Stimulated activated naive CD8-positive, alpha-beta T cell treated with anti-CD3 and anti-CD28 coated beads, Interleukin-15, Interleukin-2, amounts not matched to agents 100 U/mL and 50 U/mL, for 24 hours (primary cell): Measurements from ENCODE around the gene TMEM109.

Experiments used
- ATAC-seq: fragments of 150-1000 bp; cut with Tn5 transposase; one replicate; pipeline ENCODE4 v1.10.0; 2021
- DNase-seq: peaks from one replicate; pipeline ENCODE4 v3.0.0; 2021

TMEM109 gene, protein sequence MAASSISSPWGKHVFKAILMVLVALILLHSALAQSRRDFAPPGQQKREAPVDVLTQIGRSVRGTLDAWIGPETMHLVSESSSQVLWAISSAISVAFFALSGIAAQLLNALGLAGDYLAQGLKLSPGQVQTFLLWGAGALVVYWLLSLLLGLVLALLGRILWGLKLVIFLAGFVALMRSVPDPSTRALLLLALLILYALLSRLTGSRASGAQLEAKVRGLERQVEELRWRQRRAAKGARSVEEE

DNA sequence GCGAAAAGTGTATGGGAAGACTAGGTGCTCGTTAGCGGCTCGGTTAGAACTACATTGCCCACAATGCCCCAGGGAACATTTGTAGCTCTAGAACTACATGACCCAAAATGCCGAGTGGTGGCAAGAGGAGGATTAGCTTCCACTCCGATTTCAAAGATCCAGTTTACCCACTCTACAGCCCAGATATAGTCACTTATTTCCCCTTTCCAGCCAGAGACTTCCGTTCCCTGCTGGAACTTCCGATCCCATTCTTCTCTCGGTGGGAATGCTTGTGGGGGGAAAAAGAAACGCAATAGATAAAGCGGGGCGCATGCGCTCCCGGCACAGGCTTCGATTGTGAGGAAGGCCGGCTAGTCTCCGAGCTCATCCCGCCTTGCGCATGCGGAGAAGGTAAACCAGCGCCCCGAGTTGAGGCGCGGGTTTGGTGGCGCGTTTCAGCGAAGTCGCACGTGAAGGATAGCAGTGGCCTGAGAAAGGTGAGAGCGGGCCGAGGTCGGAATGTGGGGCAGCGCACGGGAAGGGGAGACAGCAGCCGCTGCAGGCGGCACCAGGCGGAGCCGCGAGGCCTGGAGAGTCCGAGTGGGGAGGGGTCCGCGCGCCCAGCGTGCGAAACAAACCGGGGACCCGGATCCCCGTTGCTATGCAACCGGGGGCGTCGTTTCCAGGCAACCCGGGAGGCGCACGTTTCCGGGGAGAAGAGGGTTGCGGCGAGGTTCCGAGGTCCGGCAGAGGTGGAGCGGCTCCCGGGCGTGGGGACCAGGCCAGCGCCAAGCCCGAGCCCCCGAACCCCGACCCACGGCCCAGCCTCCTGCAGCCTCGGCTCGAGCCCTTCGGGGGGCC lies at the start of gene TMEM109:
TSS of gene TMEM109 (plus strand) at position 366 of the 840 bp plus-strand sequence. CDS start 5,536 bp downstream, outside the sequence.
- DNase-seq (peak; percentile 90), ATAC-seq (peak; percentile 72)

DNA sequence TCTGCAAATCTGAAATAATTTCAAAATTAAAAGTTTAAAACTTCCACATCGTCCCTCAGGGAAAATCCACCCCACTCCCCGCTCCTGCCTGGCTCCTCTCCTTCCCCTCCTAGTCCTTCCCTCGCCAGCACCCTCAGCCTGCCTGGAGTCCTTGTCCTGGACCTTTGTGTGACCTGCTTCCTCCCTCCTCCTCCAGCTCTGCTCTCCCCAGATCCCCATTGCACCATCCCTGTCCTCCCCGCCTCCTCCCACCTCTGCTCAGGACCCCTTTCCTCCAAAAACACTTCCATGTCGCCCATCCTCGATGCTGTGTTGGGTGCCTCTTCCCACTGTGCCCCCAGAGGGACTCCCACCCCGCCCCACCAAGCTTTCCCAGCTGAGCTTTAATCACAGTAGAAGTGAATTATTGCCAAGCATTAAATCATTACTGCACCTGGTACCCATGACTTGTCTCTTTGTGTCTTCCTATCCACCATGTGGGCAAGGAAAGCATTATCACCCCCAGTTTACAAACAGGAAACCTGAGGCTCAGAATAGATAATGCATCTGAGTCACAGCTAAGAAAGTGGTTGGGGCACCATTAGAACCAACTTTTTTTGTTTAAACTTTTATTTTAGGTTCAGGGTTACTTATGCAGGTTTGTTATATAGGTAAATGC lies 49.0 kb upstream of the TMEM109 start:
- ATAC-seq (no peak), DNase-seq (no peak)

DNA sequence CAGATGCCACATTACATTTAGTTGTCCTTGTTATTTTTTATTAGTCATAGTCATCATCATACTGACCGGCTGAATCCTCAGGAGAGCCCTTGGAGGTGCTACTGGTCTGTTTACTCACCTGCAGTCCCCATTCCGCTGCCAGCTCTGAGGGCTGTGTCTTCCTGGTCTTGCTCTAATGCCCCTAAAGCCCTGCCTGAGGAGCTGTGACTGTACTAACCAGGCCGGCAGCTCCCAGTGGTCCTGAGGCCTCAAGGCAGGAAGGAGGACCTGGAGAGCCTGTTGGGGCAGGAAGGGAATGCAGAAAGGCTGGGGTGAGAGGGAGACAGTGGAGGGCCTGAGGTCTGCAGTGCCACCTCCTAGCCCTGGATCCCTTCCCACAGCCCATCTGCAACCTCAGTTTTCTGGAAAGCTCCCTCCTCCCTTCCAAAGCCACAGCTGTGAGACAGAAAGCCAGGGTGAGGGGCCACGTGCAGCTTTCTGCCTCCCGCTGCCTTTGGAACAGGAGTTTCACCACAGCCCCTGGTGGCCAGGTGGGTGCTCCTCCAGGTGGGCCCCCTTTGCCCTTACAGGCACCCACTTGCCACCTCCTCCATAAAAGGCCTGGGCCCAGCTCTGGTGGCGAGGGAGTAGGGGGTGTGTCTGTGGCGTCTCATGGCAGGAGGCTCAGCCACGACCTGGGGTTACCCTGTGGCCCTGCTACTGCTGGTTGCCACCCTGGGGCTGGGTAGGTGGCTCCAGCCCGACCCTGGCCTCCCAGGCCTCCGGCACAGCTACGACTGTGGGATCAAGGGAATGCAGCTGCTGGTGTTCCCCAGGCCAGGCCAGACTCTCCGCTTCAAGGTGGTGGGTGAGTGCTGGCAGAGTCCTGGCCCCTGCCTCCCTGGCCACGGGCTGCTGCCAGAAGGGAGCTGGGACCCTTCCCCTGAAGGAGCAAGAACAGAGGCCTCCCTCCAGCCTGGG lies 46.8 kb upstream of the TMEM109 start, which contains the start of gene ZP1:
TSS of gene ZP1 (plus strand) at position 632 of the 960 bp plus-strand sequence. CDS start at position 652, 20 bp downstream.
- ATAC-seq (no peak), DNase-seq (no peak)

DNA sequence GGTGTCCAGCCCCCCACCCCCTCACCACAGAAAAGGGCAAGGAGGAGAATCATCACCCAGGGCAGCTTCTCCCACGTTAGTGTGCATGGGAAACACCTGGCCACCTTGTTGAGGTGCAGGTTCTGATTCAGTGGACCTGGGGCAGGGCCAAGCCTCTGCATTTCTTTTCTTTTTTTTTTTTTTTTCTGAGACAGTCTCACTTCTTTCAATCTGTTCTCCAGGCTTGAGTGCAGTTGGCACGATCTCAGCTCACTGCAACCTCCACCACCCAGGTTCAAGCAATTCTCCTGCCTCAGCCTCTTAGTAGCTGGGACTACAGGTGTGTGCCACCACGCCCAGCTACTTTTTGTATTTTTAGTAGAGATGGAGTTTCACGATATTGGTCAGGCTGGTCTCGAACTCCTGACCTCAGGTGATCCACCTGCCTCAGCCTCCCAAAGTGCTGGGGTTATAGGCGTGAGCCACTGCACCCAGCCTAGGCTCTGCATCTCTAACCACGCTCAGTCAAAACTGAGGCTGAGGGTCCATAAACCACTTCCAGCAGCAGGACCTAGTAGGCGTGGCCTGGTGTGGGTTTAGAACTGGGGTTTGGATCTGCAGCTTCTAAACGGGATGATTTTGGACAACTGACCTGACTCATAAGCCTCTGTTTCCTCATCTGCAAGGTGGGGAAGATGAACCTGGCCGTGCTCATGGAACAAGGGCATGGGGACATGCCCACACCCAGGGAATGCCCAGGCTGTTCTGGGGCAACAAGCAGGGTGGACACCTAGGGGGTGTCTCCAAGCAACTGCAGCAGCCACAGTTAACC lies 45.9 kb upstream of the TMEM109 start:
- DNase-seq = no peak
- ATAC-seq = no peak

DNA sequence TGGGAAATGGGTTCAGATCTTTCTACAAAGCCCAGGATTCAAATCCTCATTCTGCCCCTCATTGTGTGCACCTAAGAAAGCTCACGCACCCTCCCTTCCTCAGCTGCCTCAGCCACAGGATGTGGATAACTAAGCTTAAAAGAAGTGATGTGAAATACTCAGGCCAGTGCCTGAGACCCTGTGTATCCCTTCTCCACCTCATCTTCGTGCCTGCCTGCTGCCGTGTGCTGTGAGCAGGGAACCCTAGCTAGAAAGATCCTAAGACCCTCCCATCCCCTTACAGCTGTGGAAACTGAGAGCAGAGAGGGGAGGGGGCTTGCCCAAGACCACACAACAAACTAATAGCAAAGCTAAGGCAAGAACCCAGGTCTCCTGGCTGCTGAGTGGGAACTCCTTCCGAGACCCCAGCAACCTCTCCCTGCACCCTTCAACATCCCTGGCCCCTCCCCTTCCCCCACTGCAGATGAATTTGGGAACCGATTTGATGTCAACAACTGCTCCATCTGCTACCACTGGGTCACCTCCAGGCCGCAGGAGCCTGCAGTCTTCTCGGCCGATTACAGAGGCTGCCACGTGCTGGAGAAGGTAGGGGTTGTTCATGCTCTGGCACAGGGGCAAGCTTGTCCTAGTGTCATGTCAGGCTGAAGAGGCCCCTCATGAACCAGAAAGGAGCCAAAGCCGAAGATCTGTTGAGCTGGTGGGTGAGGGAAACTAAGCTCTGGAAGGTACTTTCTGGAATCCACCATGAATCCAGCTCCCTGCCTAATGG lies 45.1 kb upstream of the TMEM109 start:
- ATAC-seq = no peak
- DNase-seq = no peak

DNA sequence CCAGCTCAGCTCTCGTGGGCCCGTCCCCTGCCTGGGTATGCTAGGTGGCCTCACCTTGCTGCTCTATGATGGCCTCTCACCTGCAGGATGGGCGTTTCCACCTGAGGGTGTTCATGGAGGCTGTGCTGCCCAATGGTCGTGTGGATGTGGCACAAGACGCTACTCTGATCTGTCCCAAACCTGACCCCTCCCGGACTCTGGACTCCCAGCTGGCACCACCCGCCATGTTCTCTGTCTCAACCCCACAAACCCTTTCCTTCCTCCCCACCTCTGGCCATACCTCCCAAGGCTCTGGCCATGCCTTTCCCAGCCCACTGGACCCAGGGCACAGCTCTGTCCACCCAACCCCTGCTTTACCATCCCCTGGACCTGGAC lies 44.5 kb upstream of the TMEM109 start:
- DNase-seq = no peak
- ATAC-seq = no peak

DNA sequence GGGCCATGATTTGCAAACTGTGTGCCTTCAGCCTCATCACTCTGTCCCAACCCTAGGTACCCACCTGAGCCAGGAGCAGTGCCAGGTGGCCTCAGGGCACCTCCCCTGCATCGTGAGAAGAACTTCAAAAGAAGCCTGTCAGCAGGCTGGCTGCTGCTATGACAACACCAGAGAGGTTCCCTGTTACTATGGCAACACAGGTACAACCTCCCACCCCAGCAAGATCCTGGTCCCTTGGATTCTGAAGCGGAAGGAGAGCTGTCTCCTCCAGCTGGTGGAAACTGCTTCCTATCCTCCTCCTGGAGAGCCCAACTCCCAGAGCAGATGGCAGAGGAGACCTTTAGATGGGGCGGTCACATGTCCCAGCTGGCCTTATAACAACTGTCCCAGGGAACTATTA lies 43.7 kb upstream of the TMEM109 start:
- no peak for ATAC-seq
- DNase-seq = no peak

DNA sequence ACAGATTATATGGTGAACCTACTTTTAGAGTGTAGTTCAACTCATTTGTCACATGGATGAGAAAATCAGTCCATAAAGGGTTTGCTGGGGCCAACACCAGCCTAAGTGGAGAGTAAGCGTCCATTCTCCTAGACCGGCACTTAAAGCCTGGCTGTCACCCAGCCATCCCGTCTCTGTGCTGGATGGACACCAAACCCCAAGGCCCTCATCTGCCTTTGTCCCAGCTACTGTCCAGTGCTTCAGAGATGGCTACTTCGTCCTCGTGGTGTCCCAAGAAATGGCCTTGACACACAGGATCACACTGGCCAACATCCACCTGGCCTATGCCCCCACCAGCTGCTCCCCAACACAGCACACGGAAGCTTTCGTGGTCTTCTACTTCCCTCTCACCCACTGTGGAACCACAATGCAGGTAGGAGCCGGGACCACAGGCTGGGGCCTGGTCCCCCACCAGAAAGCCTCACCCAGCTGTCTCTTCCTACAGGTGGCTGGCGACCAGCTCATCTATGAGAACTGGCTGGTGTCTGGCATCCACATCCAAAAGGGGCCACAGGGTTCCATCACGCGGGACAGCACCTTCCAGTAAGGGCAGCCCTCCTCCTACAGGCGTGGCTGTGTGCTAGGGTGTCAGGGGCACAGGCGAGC lies 43.1 kb upstream of the TMEM109 start:
- DNase-seq = no peak
- ATAC-seq = peak; percentile 57

DNA sequence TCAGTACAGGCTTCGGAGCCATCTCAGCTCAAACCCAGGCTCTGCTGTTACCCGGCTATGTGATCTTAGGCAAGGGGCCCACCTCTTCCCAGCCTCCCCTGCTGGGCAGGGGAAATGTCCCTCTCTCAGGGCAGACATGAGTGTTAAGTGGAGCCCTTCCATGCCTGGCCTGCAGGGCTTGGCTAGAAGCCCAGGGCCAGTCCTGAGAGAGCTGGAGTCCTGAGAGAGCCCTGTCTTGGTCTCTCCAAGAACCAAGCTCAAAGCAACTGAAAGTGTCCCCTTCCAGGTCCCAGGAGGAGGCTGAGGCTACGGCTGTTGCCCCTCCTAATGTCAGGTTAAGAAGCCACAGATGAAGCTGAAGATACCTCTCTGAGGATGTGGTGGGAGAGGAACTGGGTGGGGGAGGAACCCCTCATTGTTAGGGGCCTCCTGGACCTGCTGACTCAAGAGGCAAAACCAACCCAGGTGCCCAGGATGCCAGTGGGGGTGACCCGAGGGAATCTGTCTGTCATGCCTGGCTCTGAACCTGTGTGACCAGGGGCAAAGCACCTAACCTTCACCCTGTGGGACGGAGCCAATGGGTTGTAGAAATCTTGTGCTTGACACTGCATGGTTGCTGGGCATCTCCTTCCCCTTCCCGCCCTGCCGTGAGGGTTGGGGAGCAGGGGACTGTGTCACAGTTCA lies 42.4 kb upstream of the TMEM109 start:
- ATAC-seq (peak; percentile 17), DNase-seq (no peak)

DNA sequence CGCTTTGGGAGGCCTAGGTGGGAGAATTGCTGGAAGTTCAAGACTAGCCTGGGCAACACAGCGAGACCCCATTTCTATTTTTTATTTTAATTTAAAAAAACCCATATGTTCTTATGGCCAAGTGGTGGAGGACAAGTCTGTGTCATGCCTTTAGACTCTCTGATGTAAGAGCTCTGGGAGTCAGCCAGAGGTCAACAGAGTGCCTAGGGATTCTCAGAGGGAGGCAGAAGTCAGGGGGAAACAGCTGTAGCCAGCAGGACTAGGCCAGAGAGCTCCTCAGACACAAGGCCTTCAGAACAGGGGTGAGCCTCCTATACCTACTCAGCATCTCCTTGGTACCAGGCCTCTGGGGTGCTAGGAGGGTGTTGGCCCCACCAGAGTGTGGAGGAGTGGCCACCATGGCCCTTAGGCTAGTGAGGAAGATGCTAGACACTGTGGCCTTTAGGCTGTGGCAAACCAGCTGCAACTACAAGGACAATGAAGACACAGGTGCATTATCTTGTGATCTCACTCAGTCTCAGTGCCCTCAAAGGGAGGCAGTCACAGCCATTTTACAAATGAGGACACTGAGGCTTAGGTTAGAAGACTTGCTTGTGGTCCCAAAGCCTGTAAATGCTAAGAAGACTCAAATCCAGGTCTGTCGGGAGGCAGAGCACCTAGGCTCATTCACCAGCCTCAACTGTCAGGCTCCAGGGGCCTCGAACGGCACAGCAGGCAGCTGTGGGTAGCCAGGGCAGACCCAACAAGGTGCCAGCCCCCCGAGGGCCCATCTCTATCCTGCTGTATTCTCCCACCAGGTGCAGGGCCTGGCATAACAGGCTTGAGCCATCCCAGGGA lies 41.6 kb upstream of the TMEM109 start:
- ATAC-seq (no peak), DNase-seq (no peak)

DNA sequence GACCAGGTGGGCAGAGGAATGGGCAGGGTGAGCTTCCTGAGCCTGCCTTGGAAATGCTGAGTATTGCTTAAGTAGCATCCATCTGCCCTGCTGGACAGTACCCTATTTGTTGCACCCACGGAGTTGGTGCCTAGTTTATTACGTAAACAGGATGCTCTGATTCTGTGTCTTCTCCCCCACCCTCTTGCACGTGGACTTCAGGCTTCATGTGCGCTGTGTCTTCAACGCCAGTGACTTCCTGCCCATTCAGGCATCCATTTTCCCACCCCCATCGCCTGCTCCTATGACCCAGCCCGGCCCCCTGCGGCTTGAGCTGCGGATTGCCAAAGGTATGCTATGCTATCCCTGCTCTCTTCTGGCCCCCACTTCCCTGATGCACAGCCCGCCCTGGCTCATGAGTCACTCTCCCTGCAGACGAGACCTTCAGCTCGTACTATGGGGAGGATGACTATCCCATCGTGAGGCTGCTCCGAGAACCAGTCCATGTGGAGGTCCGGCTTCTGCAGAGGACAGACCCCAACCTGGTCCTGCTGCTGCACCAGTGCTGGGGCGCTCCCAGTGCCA lies 40.9 kb upstream of the TMEM109 start:
- ATAC-seq = no peak
- no peak for DNase-seq

DNA sequence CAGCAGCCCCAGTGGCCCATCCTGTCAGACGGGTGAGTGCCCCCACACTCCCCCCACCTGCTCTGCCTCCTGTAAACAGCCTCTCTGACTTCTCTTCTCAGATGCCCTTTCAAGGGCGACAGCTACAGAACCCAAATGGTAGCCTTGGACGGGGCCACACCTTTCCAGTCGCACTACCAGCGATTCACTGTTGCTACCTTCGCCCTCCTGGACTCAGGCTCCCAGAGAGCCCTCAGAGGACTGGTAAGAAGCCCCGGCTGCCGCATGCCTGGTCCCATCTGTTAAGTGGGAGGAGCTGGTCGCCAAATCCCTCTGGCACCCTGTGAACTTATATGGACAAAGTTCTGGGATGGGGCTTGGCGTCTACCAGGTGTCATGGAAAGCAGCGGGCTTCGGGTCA lies 40.4 kb upstream of the TMEM109 start:
- ATAC-seq (no peak), DNase-seq (no peak)

DNA sequence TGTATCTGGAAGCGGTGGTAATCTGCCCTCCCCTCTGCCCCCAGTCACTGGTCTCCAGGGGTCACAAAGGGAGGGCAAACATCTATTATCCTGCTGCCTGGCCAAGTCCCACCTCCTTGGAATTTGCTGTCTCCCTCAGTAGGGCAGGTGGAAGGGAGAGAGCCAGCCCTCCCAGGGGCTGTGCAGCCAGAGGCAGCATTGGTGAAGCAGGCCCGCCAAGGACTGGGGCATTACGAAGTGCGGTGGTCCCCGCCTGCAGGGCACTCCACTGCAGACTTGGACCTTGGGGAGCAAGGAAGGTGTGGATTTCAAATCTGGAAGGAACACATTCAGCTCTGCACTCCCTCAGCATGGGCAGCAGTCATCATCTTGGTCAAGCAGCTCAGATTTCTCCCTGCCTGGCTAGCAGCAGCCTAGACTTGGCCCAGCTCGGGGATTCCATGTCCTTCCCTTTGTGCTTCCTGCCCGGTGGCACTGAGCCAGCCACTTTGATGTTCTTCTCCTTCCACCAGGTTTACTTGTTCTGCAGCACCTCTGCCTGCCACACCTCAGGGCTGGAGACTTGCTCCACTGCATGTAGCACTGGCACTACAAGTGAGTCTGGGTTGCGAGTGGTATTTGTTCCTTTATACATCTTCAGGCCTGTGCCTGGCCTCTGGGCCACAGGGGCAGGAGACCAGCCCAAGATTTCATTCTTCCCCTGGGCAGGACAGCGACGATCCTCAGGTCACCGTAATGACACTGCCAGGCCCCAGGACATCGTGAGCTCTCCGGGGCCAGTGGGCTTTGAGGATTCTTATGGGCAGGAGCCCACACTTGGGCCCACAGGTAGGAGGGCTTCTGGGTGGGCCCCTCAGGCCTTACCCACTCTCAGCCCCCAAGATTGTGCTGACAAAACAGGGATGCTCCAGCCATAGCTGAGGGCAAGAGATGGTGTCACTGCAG lies 39.3 kb upstream of the TMEM109 start:
- DNase-seq (no peak), ATAC-seq (no peak)

DNA sequence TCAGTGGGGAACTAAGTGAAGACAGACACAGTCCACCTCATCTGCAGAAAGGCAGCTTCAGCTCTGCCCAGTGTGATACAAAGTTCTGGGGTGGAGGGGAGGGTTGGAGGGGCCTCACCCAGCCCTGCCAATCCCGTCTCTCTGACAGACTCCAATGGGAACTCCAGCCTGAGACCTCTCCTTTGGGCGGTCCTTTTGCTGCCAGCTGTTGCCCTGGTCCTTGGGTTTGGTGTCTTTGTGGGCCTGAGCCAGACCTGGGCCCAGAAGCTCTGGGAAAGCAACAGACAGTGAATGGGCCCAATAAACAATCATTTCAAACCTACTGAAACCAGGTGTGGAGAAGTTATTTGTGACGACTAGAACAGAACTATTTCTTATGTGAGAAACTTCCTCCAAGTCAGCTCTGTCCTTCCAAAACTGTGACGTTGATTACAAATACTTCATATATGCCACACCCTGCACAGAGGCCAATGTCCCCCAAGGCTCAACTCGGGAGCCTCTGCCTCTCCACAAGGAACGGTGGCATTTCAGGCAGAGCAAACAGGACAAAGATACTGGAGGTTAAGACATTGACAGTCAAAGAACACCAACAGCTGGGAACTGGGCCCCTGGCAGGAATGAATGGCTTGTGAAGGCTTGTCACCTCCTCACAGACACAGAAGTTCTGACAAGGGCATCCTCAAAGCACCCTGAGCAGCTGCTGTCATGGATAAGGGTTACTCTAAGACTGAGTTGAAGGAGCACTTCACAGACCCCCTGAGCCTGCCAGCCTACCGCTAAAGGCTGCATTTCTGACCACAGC lies 38.4 kb upstream of the TMEM109 start:
- ATAC-seq (no peak), DNase-seq (no peak)

DNA sequence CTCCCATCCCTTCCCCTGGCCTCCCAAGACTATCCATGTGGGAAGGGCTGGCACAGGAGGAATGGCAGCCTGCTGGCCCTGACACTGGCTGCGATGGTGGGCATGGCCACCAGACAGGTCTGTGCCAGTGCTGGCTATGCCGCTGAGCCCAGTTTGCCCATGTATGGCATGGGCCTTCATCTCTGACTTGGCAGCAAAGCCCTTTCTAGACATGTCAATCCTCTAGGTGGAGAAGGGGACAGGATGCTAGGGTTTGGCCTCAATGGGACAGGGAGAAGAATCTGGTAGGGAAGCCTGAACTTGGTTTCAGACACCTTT lies 37.8 kb upstream of the TMEM109 start:
- no peak for DNase-seq
- ATAC-seq = no peak
